Caki2 (cell line): Measurements from ENCODE around the gene FAH. TPM values are rescaled to one million over a fixed set of nuclear protein-coding genes. Genes with fewer than 3 reads are reported as not detected.

ENCODE experiments used
- DNase-seq: peaks from one replicate; pipeline ENCODE4 v3.0.0-alpha.2; 2015; ENCODE audit warnings: low read depth
- in situ Hi-C: cut with HindIII; loops from 2 replicates; pipeline ENCODE4 v1.10.0; 2016; ENCODE audit warnings: low sequenced_read_pairs, low pct_unique_long_range_greater_than_20kb, mixed read lengths
- total RNA-seq: library from RNA; depleted of rRNA; stranded (reverse); fragments of >200 nt; shearing (Covaris generic); gene quantifications from 2 replicates; pipeline ENCODE4 v1.2.3, GENCODE V29; 2014; ENCODE audit warnings: low replicate concordance

FAH gene
- total RNA-seq, 1 experiment from 2014 or later, result 122 TPM

- no peak for DNase-seq
- in situ Hi-C loops, result no loop called here
These were observed 11.1 kb downstream of the FAH start for GRCh38 chr15:80163897-80164296.

- DNase-seq, result no peak
- in situ Hi-C loops, result no loop called here
These were observed 15.1 kb downstream of the FAH start for GRCh38 chr15:80167936-80168335.

GRCh38 chr15:80168421-80168820 is 15.6 kb downstream of the FAH start:
- in situ Hi-C loops, result no loop called here
- no peak for DNase-seq

DNA sequence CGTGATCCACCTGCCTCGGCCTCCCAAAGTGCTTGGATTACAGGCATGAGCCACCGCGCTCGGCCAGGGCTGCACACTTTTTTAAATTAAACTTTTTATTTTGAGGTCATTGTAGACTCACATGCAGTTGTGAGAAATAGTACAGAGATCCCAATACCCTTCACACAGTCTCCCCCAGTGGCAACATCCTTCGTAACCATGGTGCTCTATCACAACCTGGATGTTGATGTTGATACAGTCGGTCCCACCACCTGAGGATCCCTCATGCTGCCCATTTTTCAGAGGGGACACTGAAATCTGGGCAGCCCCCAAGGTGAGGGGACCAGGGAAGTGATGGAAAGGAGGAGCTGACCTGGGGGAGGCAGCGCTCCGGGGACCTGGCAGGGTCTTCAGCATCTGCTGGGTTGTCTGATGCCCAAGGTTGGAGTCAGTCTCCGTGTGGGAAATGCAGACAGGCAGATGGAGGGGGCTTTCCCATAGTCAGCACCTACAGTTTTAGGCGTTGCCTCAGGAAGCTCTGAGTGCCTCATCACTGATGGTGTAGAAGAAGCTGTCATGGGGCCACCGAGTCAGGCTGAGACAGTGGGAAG is 17.1 kb downstream of the FAH start:
- DNase-seq, result no peak
- in situ Hi-C loops, result no loop called here

DNA sequence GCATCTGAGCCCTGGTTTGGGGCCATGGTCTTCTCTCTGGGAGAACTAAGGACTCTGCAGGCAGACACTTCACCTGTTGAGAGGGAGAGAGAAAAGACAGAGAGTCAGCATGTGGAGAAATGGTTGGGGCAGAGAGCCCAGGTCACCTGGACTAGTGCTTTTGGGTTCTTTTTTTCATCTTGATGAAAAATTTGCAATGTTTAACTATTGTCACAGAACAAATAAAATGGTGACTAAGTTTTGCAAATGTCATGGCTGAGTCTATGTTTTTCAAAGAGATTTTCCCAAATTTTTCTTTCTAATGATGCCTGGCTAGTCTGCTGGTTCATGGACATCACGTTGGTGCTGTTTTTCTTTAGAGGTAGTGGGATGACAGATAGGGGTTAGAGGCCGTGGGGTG is 17.8 kb downstream of the FAH start:
- in situ Hi-C loops, result no loop called here
- DNase-seq, result no peak

DNA sequence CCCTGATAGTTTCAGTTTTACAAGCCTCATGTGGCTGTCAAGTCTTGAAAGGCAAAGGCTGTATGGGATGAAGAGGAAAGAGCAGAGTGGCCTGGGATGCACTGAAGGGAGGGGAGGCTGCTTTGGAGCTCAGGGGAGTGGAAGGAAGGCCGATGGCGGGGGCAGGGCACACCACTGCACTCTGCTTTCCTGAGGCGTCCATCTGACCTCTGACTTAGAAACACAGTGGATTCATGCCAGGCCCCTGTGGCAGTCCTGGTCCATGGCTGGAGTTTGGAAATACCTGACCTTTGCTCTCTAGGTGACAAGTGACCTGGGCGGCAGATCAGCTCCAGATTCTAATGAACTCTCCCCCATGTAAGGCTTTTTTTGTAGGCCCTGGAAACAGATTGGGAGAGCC is 19.0 kb downstream of the FAH start:
- in situ Hi-C loops, result no loop called here
- DNase-seq, result no peak

GRCh38 chr15:80172401-80172800 is 19.6 kb downstream of the FAH start:
- no peak for DNase-seq
- in situ Hi-C loops, result no loop called here

- in situ Hi-C loops, result no loop called here
- DNase-seq, result peak; percentile 59
These were observed 20.4 kb downstream of the FAH start for GRCh38 chr15:80173022-80173759.

- in situ Hi-C loops, result no loop called here
- DNase-seq, result no peak
These were observed 21.4 kb downstream of the FAH start for GRCh38 chr15:80174017-80174746.

GRCh38 chr15:80175436-80175835 is 22.6 kb downstream of the FAH start:
- DNase-seq, result no peak
- in situ Hi-C loops, result no loop called here

- in situ Hi-C loops, result no loop called here
These were observed 23.6 kb downstream of the FAH start for GRCh38 chr15:80176443-80176842.

GRCh38 chr15:80177156-80177555 is 24.4 kb downstream of the FAH start:
- no peak for DNase-seq
- in situ Hi-C loops, result no loop called here

More at GRCh38 chr15:80176443-80176842, 23.6 kb downstream of the FAH start:
- DNase-seq, result no peak

DNA sequence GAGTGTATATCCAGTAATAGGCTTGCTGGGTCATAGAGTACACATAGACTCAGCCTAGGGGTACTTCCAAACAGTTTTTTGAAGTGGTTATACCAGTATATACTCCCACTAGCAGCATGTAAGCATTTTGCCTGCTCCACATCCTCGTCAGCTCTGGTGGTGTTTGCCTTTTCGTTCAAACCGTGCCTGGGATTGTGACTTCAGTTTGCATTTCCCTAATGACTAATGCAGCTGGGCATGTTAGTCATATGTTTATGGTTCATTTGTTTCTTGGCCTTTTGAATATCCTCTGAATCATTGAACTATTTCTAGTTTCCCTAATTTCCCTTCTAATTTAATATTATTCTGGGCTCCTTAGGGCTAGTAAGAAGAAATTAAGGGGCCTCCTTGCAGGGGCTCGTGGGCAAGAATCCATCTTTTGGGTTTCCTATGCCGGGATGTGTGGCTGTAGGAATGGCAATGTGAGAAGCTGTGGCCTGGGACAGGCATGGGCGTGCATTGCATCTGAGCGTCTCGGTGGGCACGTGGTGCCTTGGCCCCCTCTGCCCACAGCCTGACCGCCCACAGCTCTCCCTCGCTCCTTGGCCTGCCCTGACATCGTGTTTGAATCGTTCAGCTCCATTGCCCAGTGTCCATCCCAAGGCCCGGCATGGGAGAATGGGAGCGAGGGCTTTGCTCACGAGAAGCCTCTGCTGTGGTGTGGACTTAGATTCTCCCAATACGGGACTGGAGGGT is 26.4 kb downstream of the FAH start:
- DNase-seq, result peak; percentile 90
- in situ Hi-C loops, result no loop called here

GRCh38 chr15:80179935-80180334 is 27.1 kb downstream of the FAH start:
- in situ Hi-C loops, result no loop called here
- DNase-seq, result no peak

DNA sequence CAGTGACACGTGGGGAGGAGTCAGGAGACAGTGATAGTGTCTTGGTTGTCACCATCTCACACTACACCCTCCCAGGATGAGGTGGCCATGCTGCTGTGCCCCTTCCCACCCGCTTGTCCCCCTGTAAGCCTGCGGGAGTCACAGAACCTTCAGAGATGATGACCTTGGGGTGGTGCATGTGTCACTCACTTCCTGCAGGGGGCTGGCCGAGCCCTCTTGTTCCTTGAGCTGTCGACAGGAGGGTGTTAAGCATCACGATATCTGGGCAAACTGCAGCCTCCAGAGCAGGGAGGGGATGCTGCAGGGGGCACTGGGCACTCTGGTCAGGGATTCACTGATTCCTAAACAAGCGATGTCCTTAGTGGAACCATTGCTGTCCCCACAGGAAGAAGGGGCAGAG is 27.7 kb downstream of the FAH start:
- no peak for DNase-seq
- in situ Hi-C loops, result no loop called here

DNA sequence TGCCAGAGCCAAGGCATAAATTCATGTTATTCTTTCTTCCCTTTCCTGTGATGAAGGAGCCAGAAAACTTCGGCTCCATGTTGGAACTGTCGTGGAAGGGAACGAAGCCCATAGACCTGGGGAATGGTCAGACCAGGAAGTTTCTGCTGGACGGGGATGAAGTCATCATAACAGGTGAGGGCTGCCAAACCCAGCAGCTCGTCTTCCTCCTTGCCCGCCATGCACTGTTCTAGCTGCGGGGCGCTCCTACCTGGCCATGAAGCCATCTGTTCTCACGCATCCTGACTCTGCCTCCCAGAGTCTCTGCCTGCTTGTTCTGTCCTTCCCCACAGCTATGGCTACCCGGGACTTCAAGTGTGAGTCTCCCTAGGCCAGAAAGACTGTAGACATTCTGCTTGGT is 28.2 kb downstream of the FAH start:
- in situ Hi-C loops, result no loop called here
- no peak for DNase-seq

DNA sequence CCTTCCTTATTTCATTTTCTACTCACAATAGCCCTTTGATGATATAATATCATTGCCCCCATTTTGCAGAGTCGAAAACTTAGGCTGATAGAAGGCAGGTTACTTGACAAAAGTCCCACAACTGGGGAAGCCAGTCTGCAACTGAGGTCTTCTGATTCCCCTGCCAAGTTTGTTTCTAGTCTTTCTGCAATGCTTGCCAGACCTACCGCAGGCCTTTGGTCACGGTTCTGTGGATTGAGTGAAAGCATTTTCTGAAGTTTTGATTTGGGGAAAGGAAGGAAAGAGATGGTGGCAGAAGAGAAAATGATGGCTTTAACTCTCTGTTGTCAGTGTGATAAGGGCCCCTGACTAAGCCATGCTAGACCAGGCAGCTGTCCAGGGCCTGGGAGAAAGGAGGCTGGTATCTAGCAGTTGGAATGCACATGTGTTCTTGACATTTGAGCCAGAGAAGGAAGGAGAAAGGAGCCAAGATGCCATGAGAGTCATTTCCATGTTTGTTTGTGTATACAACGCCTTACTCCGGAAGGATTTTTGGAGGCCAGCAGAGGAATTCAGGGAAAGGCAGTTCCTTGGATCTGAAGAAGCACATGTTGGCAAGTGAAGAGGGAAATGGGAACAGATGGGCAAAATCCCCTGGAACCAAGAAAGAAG is 29.9 kb downstream of the FAH start:
- in situ Hi-C loops, result no loop called here
- no peak for DNase-seq

GRCh38 chr15:80183306-80183705 is 30.5 kb downstream of the FAH start:
- in situ Hi-C loops, result no loop called here
- DNase-seq, result no peak
